ENCODE data around the gene SCTR.

DNA sequence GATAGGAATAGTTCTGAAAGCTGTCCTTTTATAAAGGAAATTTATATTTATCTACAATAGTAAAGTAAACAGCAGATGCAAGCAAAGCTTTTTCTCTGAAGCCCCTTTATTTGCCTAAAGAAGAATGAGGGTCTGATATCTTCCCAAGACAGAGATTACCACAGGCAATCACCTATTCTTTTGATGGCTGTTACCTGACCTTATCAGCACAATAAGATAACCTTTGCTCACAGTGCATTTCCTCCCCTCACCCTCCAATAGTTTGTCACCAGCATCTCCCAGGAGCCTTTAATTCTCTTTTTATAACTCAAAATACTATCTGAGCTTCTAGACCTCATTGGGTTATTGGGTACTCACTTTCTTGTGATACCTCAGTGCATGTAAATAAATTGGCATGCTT is 13.5 kb upstream of the SCTR start:
- TF ChIP-seq MYC (IDR thresholded peaks at IDR 0.05; ENCODE audit: low read depth, low read length) (no peak), POLR2A (IDR thresholded peaks at IDR 0.05; ENCODE audit: extremely low read depth, insufficient read length) (no peak)
- TF ChIP-seq, protein P1, sequence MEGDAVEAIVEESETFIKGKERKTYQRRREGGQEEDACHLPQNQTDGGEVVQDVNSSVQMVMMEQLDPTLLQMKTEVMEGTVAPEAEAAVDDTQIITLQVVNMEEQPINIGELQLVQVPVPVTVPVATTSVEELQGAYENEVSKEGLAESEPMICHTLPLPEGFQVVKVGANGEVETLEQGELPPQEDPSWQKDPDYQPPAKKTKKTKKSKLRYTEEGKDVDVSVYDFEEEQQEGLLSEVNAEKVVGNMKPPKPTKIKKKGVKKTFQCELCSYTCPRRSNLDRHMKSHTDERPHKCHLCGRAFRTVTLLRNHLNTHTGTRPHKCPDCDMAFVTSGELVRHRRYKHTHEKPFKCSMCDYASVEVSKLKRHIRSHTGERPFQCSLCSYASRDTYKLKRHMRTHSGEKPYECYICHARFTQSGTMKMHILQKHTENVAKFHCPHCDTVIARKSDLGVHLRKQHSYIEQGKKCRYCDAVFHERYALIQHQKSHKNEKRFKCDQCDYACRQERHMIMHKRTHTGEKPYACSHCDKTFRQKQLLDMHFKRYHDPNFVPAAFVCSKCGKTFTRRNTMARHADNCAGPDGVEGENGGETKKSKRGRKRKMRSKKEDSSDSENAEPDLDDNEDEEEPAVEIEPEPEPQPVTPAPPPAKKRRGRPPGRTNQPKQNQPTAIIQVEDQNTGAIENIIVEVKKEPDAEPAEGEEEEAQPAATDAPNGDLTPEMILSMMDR (IDR thresholded peaks at IDR 0.05; ENCODE audit: low read depth, low read length) = no peak
- TF ChIP-seq, protein P2, sequence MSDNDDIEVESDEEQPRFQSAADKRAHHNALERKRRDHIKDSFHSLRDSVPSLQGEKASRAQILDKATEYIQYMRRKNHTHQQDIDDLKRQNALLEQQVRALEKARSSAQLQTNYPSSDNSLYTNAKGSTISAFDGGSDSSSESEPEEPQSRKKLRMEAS (IDR thresholded peaks at IDR 0.05; ENCODE audit: low read depth, low read length) = no peak
